GM12865 (cell line): Measurements from ENCODE around the gene RASSF8.

Experiments used
- DNase-seq: peaks from one replicate; pipeline ENCODE4 v3.0.0; 2010; ENCODE audit warnings: low read depth
- H3K4me3 ChIP-seq: 2 replicates; pipeline ENCODE4 v1.5.1; 2011; ENCODE audit warnings: mild to moderate bottlenecking, low read depth, low read length, control low read depth
- TF ChIP-seq, protein P1 (sequence below): IDR thresholded peaks from 2 replicates; pipeline ENCODE4 v1.5.1; 2011; ENCODE audit warnings: low read length, control low read depth, low read depth, inconsistent platforms; ENCODE audit not compliant: insufficient read depth; ENCODE audit errors: missing control alignments

RASSF8 gene

GRCh38 chr12:26121323-26122060 is 163.0 kb downstream of the RASSF8 start:
- H3K4me3 ChIP-seq: peak overlapping the region; percentile 42
- no peak for DNase-seq
- TF ChIP-seq, protein P1, sequence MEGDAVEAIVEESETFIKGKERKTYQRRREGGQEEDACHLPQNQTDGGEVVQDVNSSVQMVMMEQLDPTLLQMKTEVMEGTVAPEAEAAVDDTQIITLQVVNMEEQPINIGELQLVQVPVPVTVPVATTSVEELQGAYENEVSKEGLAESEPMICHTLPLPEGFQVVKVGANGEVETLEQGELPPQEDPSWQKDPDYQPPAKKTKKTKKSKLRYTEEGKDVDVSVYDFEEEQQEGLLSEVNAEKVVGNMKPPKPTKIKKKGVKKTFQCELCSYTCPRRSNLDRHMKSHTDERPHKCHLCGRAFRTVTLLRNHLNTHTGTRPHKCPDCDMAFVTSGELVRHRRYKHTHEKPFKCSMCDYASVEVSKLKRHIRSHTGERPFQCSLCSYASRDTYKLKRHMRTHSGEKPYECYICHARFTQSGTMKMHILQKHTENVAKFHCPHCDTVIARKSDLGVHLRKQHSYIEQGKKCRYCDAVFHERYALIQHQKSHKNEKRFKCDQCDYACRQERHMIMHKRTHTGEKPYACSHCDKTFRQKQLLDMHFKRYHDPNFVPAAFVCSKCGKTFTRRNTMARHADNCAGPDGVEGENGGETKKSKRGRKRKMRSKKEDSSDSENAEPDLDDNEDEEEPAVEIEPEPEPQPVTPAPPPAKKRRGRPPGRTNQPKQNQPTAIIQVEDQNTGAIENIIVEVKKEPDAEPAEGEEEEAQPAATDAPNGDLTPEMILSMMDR: no peak

- TF ChIP-seq, protein P1: no peak
- peak; percentile 46 for DNase-seq
- H3K4me3 ChIP-seq: peak overlapping the region; percentile 42
These were observed 163.7 kb downstream of the RASSF8 start for GRCh38 chr12:26122061-26122680.

DNA sequence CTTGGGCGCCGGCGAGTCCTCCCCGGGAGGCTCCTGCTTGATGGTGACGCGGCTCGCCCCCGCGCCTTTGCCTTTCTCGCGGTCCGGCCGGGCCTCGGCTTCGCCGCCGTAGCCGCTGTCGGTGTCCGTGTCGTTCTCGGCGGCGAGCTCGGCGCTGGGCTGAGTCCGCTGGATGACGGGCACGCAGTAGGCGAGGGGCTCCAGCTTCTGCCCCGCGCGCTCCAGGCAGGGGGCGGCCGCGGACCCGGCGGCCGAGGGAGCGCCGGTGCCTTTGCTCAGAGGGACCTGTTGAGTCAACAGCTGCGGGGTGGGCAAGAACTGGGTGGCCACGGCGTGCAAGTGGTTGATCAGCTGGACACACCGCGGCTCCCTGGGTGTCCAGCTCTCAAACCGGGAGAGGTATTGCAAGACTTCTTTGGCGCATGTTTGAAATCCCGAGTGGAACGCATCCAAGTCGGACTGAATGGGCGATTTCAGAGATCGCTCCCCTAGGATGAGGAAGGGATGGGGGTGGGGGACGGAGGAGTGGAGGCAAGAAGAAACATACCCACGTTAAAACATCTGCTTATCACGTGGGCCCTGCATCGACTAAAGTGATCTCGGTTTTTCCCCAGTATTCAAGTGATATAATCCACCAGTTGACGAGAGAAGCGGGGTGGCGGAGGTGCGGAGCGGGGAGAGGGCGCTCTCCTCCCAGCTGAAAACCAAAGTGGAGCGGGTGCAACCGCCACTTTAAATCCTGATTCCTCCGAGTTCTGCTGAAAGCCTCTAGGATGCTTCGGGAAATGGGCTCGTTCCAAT is 164.4 kb downstream of the RASSF8 start:
- H3K4me3 ChIP-seq: peak overlapping the region; percentile 34
- DNase-seq: peak; percentile 39
- TF ChIP-seq, protein P1: no peak

DNA sequence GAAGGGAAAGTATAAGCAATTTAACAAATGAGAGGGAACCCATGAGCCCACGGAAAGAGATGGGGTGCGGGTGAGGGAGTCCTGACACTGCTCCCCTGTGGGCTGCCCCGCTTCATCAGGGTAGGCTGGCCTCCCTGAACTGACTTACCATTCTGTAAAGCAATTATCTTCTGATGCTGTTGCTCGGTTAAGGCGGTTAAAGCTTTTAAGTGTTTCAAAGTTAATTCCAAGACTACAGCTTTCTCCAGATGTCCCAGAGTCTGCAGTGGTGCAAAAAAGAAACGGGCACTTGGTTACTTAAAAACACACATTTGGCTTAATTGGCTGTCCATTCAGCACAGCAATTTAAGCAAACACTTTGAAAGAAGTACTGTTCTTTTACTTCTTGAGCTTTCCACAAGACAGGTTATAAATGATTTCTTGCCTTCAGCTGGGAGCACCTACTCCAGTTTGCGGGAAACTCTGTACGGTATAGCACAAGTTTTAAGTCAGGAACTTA is 165.0 kb downstream of the RASSF8 start:
- no peak for DNase-seq
- no peak overlapping the region for H3K4me3 ChIP-seq
- TF ChIP-seq, protein P1: no peak

GRCh38 chr12:26124446-26125399 is 166.2 kb downstream of the RASSF8 start, which contains the start of gene BHLHE41:
Gene BHLHE41, minus strand, starts transcription at chr12:26125037. Its CDS starts 258 bp downstream, at chr12:26124779.
- peak within 1 kb of the TSS; percentile 67 for H3K4me3 ChIP-seq
- TF ChIP-seq, protein P1: no peak
- peak; percentile 34 for DNase-seq
